Mesothelial cell of epicardium (in vitro differentiated cells): ENCODE data around the gene RNASEL. TPM values are rescaled to one million over a fixed set of nuclear protein-coding genes. Genes with fewer than 3 reads are reported as not detected.

Source experiments
- DNase-seq, 2 experiments: peaks; one replicate each; pipeline ENCODE4 v3.0.0; 2021; ENCODE audit warnings: low spot score in 2 of 2; ENCODE audit not compliant: unreplicated experiment in 2 of 2
- H3K27ac Mint-ChIP-seq: 2 replicates; pipeline ENCODE4 v1.8.0; 2021; ENCODE audit warnings: mixed read lengths
- H3K27me3 Mint-ChIP-seq: 2 replicates; pipeline ENCODE4 v1.8.0; 2021; ENCODE audit warnings: low read depth, mixed read lengths
- H3K36me3 Mint-ChIP-seq: 2 replicates; pipeline ENCODE4 v1.8.0; 2021; ENCODE audit warnings: mixed read lengths
- H3K4me1 Mint-ChIP-seq: 2 replicates; pipeline ENCODE4 v1.8.0; 2021; ENCODE audit warnings: mixed read lengths
- H3K4me3 Mint-ChIP-seq: 2 replicates; pipeline ENCODE4 v1.8.0; 2021; ENCODE audit warnings: mild to moderate bottlenecking, moderate library complexity, mixed read lengths
- H3K9me3 Mint-ChIP-seq: 2 replicates; pipeline ENCODE4 v1.8.0; 2021; ENCODE audit warnings: mixed read lengths
- total RNA-seq: library from RNA; stranded (reverse); gene quantifications from 3 replicates; pipeline ENCODE4 v1.2.1, GENCODE V29; 2021
- TF ChIP-seq, protein P1 (sequence below): fragments of 200-600 bp; sonication (generic); IDR thresholded peaks from one replicate; pipeline ENCODE4 v1.5.0; 2021; ENCODE audit warnings: antibody characterized with exemption; ENCODE audit not compliant: unreplicated experiment

Gene RNASEL
- total RNA-seq, 1 donor from 2014 or later, result 5.6 TPM

GRCh38 chr1:182614796-182615454, 25.9 kb upstream of the RNASEL start:
- TF ChIP-seq, protein P1, sequence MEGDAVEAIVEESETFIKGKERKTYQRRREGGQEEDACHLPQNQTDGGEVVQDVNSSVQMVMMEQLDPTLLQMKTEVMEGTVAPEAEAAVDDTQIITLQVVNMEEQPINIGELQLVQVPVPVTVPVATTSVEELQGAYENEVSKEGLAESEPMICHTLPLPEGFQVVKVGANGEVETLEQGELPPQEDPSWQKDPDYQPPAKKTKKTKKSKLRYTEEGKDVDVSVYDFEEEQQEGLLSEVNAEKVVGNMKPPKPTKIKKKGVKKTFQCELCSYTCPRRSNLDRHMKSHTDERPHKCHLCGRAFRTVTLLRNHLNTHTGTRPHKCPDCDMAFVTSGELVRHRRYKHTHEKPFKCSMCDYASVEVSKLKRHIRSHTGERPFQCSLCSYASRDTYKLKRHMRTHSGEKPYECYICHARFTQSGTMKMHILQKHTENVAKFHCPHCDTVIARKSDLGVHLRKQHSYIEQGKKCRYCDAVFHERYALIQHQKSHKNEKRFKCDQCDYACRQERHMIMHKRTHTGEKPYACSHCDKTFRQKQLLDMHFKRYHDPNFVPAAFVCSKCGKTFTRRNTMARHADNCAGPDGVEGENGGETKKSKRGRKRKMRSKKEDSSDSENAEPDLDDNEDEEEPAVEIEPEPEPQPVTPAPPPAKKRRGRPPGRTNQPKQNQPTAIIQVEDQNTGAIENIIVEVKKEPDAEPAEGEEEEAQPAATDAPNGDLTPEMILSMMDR, result no peak
- no peaks in the 10 kb centered on the region for H3K9me3 Mint-ChIP-seq
- H3K27me3 Mint-ChIP-seq, result peaks cover 24% of the 10 kb centered on the region
- peak; percentile 39 to 70 for DNase-seq
- H3K4me3 Mint-ChIP-seq, result peak overlapping the region; percentile 76
- H3K36me3 Mint-ChIP-seq, result no peaks in the 10 kb centered on the region
- peak overlapping the region; percentile 85 for H3K27ac Mint-ChIP-seq
- H3K4me1 Mint-ChIP-seq, result peaks cover 50% of the 10 kb centered on the region

GRCh38 chr1:182611787-182612186, 22.7 kb upstream of the RNASEL start:
- no peak overlapping the region for H3K4me3 Mint-ChIP-seq
- no peak overlapping the region for H3K27ac Mint-ChIP-seq
- H3K9me3 Mint-ChIP-seq, result no peaks in the 10 kb centered on the region
- H3K27me3 Mint-ChIP-seq, result peaks cover 21% of the 10 kb centered on the region
- H3K4me1 Mint-ChIP-seq, result peaks cover 35% of the 10 kb centered on the region
- H3K36me3 Mint-ChIP-seq, result no peaks in the 10 kb centered on the region
- DNase-seq, result no peak
- TF ChIP-seq, protein P1, result no peak

GRCh38 chr1:182611326-182611725, 22.3 kb upstream of the RNASEL start:
- DNase-seq, result no peak
- Mint-ChIP-seq H3K4me1 (peaks cover 31% of the 10 kb centered on the region), H3K27ac (no peak overlapping the region), H3K9me3 (no peaks in the 10 kb centered on the region), H3K36me3 (no peaks in the 10 kb centered on the region), H3K4me3 (no peak overlapping the region), H3K27me3 (peaks cover 21% of the 10 kb centered on the region)
- TF ChIP-seq, protein P1, result no peak

DNA sequence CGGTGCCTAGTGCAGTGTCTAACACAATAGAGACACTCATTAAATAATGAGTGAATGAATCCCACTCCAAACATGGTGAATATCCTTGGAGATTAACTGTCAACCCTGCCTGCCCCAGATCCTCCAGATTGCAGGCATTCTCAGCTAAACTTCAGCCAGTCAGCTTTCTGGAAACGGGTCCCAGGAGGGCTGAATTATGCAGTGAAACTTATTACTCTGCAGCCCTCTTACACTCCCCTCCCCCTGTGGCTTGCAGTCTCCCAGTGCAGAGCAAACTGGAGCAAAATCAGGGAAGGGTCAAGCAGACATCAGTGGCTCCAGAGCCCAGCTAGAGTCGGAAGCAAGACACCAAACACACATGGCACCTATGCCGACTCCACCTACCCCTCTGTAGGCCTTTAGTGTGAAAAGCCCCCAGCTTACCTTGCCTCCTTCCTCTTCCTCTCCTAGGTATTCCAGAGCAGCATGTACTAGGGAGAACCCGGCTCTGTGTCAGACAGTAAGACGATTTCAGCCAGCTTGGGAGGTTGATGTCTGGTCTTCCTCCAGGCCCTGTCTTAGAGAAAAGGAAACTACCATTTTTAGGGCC, 21.6 kb upstream of the RNASEL start:
- H3K36me3 Mint-ChIP-seq, result no peaks in the 10 kb centered on the region
- TF ChIP-seq, protein P1, result no peak
- no peak overlapping the region for H3K27ac Mint-ChIP-seq
- no peaks in the 10 kb centered on the region for H3K9me3 Mint-ChIP-seq
- H3K27me3 Mint-ChIP-seq, result peaks cover 16% of the 10 kb centered on the region
- no peak overlapping the region for H3K4me3 Mint-ChIP-seq
- peaks cover 24% of the 10 kb centered on the region for H3K4me1 Mint-ChIP-seq
- no peak for DNase-seq

DNA sequence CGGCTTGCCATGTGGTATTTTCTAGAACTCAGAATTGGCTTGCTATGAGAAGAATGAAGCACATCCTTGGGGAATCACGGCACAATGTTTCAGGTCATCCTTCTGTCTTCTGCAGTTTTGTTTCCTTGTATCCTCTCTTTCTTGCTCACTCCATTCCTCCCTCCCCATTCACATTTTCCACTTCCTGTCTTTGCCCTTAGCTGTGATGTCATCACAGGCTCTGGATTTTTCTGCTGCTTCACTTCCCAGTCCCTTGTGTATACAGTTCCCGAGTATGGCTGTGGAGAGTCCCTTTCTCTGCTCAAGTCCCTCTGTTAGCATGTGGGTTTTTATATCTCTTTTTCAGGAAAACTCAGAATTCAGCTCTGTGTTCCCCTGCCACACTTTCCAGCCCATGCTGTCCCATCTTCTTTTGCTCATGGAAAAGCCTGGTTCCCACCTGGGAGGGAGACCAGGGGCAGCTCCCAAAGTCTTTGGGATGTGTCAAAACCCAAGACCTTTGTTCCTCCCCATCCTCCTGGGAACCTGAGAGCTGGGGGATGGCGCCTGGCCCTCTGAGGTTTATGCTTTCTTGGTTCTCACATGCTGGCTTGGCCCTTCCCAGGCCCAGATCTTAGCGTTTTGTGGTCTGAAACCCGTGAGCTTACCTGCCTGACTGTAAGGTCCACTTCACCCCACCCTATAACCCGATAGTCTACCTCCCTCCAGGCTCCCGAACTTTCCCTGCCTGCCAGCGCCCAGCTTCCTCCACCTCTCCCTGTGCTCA, 20.0 kb upstream of the RNASEL start:
- no peaks in the 10 kb centered on the region for H3K36me3 Mint-ChIP-seq
- H3K4me1 Mint-ChIP-seq, result peaks cover 20% of the 10 kb centered on the region
- TF ChIP-seq, protein P1, result no peak
- H3K9me3 Mint-ChIP-seq, result no peaks in the 10 kb centered on the region
- no peak overlapping the region for H3K4me3 Mint-ChIP-seq
- H3K27ac Mint-ChIP-seq, result no peak overlapping the region
- peaks cover 17% of the 10 kb centered on the region for H3K27me3 Mint-ChIP-seq
- DNase-seq, result no peak
